Natural killer cell (primary cell): Measurements from ENCODE around the gene PTPN5. TPM values are rescaled to one million over a fixed set of nuclear protein-coding genes. Genes with fewer than 3 reads are reported as not detected.
A peak's percentile ranks its signal among the peaks of the same experiment; 100 is the strongest.

Experiments used
- ATAC-seq, 3 donors: fragments of 150-1000 bp in 2 of 3; fragments of 200-7000 bp in 1 of 3; cut with Tn5 transposase; 1 replicate in 1 of 3; 2 replicates in 2 of 3; pipeline ENCODE4 v1.10.0; 2021; ENCODE audit warnings: mild to moderate bottlenecking in 2 of 3, moderate library complexity in 2 of 3
- DNase-seq, 2 donors: peaks; one replicate each; pipeline versions ENCODE4 v3.0.0 to v3.0.0-alpha.2; 2013 to 2021; ENCODE audit warnings: mixed read lengths in 1 of 2
- H3K27ac ChIP-seq: one replicate; pipeline ENCODE4 v1.5.1; 2013; ENCODE audit warnings: mild to moderate bottlenecking, low read length
- H3K27me3 ChIP-seq: one replicate; pipeline ENCODE4 v1.6.1; 2013; ENCODE audit warnings: low read length; ENCODE audit not compliant: control insufficient read depth, insufficient read depth
- H3K36me3 ChIP-seq: one replicate; pipeline ENCODE4 v1.6.1; 2013; ENCODE audit warnings: low read length; ENCODE audit not compliant: control insufficient read depth, insufficient read depth
- H3K4me1 ChIP-seq: one replicate; pipeline ENCODE4 v1.6.1; 2013; ENCODE audit warnings: low read length; ENCODE audit not compliant: control insufficient read depth, insufficient read depth
- H3K4me3 ChIP-seq: one replicate; pipeline ENCODE4 v1.5.1; 2013; ENCODE audit warnings: low read length
- H3K9me3 ChIP-seq: one replicate; pipeline ENCODE4 v1.6.1; 2013; ENCODE audit warnings: low read length; ENCODE audit not compliant: control insufficient read depth, insufficient read depth
- H3K27ac Mint-ChIP-seq, 2 donors: one replicate each; pipeline ENCODE4 v1.8.0; 2022; ENCODE audit warnings: mild to moderate bottlenecking in 2 of 2, mixed read lengths in 2 of 2, moderate library complexity in 1 of 2
- H3K27me3 Mint-ChIP-seq, 2 donors: one replicate each; pipeline ENCODE4 v1.8.0; 2022; ENCODE audit warnings: low read depth in 2 of 2, mixed read lengths in 2 of 2
- H3K36me3 Mint-ChIP-seq: one replicate; pipeline ENCODE4 v1.8.0; 2022; ENCODE audit warnings: mixed read lengths
- H3K4me1 Mint-ChIP-seq, 2 donors: one replicate each; pipeline ENCODE4 v1.8.0; 2022; ENCODE audit warnings: mixed read lengths in 2 of 2
- H3K4me3 Mint-ChIP-seq: one replicate; pipeline ENCODE4 v1.8.0; 2022; ENCODE audit warnings: mild to moderate bottlenecking, moderate library complexity, mixed read lengths
- H3K9me3 Mint-ChIP-seq, 2 donors: one replicate each; pipeline ENCODE4 v1.8.0; 2022; ENCODE audit warnings: mixed read lengths in 2 of 2
- WGBS: methylation state at CpG from one replicate; pipeline ENCODE4 v1.1.7; 2013; ENCODE audit warnings: missing lambda C conversion rate; ENCODE audit not compliant: insufficient coverage; 5-methylcytosine and 5-hydroxymethylcytosine counted together
- intact Hi-C: fragments of 100-400 bp; cut with micrococcal nuclease; formaldehyde crosslinking; loops from one replicate; pipeline ENCODE4 v1.14.2; 2022
- total RNA-seq, 4 donors: library from RNA; stranded (reverse); fragments of 120-200 nt in 1 of 4; gene quantifications; one replicate each; pipeline versions ENCODE4 v1.2.3 to v1.2.4, GENCODE V29; 2013 to 2022
- TF ChIP-seq, protein P1 (sequence below): fragments of 200-600 bp; IDR thresholded peaks from one replicate; pipeline ENCODE4 v1.8.0; 2022; ENCODE audit warnings: antibody characterized with exemption

The PTPN5 gene
- total RNA-seq, 3 donors from 2014 or later (not counting 1 experiment from before 2014, with no cell fraction given) = not detected

DNA sequence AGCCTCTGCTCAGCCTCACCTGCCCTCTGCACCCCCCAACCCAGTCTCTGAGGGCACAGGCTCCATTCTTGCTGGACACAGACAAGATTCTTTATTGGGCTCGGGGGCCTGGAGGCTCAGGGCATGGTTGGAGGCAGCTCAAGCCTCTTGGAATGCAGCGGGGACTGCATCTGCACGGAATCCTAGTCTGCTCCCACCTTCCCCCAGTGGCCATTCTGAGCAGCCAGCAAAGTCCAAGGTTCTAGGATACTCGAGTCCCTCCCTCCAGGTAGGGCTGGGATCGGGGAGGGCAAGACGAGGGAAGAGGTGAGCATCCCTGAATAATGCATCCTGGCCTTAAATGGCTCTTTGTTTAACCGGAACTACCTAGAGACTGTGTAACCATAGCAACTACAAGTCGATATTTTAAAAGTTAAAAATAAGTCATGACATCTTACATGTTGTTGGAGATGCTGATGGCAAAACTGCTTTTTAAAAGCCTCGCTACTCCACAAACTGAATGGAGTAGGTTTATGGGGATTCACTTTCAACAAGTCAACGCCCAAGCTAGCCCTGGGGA is 54.9 kb downstream of the PTPN5 start:
- Mint-ChIP-seq H3K4me3 (no peak overlapping the region), H3K36me3 (no peaks in the 10 kb centered on the region), H3K27me3 (peaks cover 0 to 8% of the 10 kb centered on the region in 2 donors), H3K9me3 (no peaks in the 10 kb centered on the region), H3K27ac (no peak overlapping the region), H3K4me1 (peaks cover 5 to 6% of the 10 kb centered on the region in 2 donors)
- intact Hi-C loops = loop anchor here (10.0 kb wide), 1 partner anchor 622 kb away; no protein-coding TSS in a partner anchor
- no peaks in the 10 kb centered on the region for H3K9me3 ChIP-seq
- no peaks in the 10 kb centered on the region for H3K36me3 ChIP-seq
- no peak for DNase-seq
- 82% methylated on average over 10 of the region's 10 CpGs for WGBS
- no peaks in the 10 kb centered on the region for H3K27me3 ChIP-seq
- TF ChIP-seq, protein P1, sequence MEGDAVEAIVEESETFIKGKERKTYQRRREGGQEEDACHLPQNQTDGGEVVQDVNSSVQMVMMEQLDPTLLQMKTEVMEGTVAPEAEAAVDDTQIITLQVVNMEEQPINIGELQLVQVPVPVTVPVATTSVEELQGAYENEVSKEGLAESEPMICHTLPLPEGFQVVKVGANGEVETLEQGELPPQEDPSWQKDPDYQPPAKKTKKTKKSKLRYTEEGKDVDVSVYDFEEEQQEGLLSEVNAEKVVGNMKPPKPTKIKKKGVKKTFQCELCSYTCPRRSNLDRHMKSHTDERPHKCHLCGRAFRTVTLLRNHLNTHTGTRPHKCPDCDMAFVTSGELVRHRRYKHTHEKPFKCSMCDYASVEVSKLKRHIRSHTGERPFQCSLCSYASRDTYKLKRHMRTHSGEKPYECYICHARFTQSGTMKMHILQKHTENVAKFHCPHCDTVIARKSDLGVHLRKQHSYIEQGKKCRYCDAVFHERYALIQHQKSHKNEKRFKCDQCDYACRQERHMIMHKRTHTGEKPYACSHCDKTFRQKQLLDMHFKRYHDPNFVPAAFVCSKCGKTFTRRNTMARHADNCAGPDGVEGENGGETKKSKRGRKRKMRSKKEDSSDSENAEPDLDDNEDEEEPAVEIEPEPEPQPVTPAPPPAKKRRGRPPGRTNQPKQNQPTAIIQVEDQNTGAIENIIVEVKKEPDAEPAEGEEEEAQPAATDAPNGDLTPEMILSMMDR = no peak
- no peak overlapping the region for H3K27ac ChIP-seq
- H3K4me3 ChIP-seq = no peak overlapping the region
- H3K4me1 ChIP-seq = no peaks in the 10 kb centered on the region
- ATAC-seq = no peak

DNA sequence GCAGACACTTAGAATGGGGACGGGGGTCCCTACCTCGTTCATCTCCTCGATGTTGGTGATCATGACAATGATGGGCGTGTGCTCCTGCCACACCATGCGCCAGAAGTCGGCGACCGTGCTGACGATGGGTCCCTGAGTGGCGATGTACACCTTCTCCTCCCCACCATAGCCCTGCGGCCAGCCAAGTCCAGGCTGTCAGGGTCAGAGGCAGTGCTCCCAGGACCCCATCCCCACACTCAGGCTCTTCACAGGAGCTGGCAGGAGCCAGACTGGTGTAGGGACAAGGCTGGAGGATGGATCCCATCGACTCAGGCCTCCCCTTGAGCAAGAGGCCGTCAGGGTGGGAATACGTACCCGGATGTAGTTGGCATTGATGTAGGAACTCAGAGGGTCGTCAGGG is 58.4 kb downstream of the PTPN5 start:
- H3K27me3 Mint-ChIP-seq = peaks cover 0 to 3% of the 10 kb centered on the region in 2 donors
- TF ChIP-seq, protein P1 = no peak
- H3K4me3 Mint-ChIP-seq = no peak overlapping the region
- Histone ChIP-seq H3K4me1 (no peaks in the 10 kb centered on the region), H3K36me3 (no peaks in the 10 kb centered on the region), H3K27ac (no peak overlapping the region), H3K27me3 (no peaks in the 10 kb centered on the region), H3K9me3 (no peaks in the 10 kb centered on the region), H3K4me3 (no peak overlapping the region)
- no peak overlapping the region for H3K27ac Mint-ChIP-seq
- H3K9me3 Mint-ChIP-seq = no peaks in the 10 kb centered on the region
- 91% methylated on average over 16 of the region's 16 CpGs for WGBS
- DNase-seq (no peak), ATAC-seq (no peak)
- intact Hi-C loops = loop anchor here (2.0 to 10.0 kb wide), 3 partner anchors 146 to 618 kb away; partner anchors contain the start of gene UEVLD
- no peaks in the 10 kb centered on the region for H3K36me3 Mint-ChIP-seq
- peaks cover 0 to 6% of the 10 kb centered on the region in 2 donors for H3K4me1 Mint-ChIP-seq

DNA sequence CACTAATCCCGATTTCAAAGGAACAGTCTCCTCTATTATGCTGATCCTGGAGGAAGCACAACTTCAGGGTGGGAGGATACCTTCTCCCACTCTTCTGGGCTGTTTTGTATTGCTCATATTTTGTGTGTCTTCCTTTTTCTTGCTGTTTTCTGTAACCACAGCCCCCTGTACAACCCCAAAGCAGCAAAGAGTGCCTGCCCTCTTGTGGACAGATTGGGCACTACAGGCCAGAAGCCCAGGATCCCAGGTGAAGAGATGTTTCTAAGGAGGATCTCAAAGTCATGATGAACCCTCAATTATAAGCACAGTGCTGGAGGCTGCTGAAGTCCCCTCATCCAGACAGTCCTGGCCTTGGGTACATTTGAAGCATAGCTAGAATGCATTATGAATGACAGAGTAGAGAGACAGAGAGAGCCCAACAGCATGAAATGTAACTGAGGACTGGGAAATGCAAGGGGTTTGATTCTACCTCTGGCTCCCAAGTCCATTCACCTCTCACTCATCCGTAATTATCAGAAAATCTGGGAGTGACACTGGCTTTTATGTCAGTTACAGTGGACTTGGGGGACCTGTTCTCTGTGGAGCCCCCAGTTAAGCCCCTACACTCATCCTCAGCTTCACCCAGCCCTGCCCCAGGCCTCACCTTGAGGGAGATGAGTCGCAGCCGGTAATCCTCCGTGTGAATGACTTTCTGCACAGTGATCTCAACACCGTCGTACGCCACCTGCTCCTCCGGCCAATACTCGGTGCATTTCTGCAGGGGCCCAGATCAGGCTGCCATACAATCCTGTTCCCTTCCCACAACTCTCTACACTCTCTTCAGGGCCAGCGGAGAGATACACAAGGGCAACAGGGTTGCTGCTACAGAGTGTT is 59.4 kb downstream of the PTPN5 start:
- 83% methylated on average over 10 of the region's 11 CpGs for WGBS
- Histone ChIP-seq H3K27ac (no peak overlapping the region), H3K9me3 (no peaks in the 10 kb centered on the region), H3K4me3 (no peak overlapping the region), H3K4me1 (no peaks in the 10 kb centered on the region), H3K36me3 (no peaks in the 10 kb centered on the region), H3K27me3 (no peaks in the 10 kb centered on the region)
- TF ChIP-seq, protein P1 = peak; percentile 98
- ATAC-seq (peak; percentile 65 to 89 (median 81)), DNase-seq (peak; percentile 64 to 84)
- peak overlapping the region in 1 of 2 donors; percentile 28 for H3K27ac Mint-ChIP-seq
- H3K36me3 Mint-ChIP-seq = no peaks in the 10 kb centered on the region
- peaks cover 0 to 3% of the 10 kb centered on the region in 2 donors for H3K27me3 Mint-ChIP-seq
- no peak overlapping the region for H3K4me3 Mint-ChIP-seq
- peaks cover 0 to 6% of the 10 kb centered on the region in 2 donors for H3K4me1 Mint-ChIP-seq
- no peaks in the 10 kb centered on the region for H3K9me3 Mint-ChIP-seq
- intact Hi-C loops = loop anchor here (1.0 to 10.0 kb wide), 4 partner anchors 145 to 617 kb away; partner anchors contain the start of gene UEVLD
